Lower leg skin (tissue), 3 donors: Measurements from ENCODE around the gene SEMA5B.

ENCODE experiments used
- CTCF ChIP-seq, 3 donors: fragments of 450-650 bp; IDR thresholded peaks; one replicate each; pipeline ENCODE4 v1.5.1; 2016; ENCODE audit warnings: antibody characterized with exemption in 3 of 3, mild to moderate bottlenecking in 3 of 3, moderate library complexity in 2 of 3
- POLR2A ChIP-seq, 2 donors: fragments of 450-650 bp; IDR thresholded peaks; one replicate each; pipeline ENCODE4 v1.6.1; 2016 to 2017; ENCODE audit warnings: antibody characterized with exemption in 2 of 2, mild to moderate bottlenecking in 1 of 2, moderate library complexity in 1 of 2

- no peak for TF ChIP-seq CTCF (IDR thresholded peaks at IDR 0.05)
- TF ChIP-seq POLR2A (IDR thresholded peaks at IDR 0.05) = no peak
Observed at GRCh38 chr3:122934251-122934650, 93.3 kb downstream of the SEMA5B start.
